HUES48 (cell line): ENCODE results near the gene TMEM184B.

Source experiments
- H3K27ac ChIP-seq: one replicate; pipeline ENCODE4 v1.7.0; 2013; ENCODE audit warnings: low read depth, low read length, inconsistent platforms
- H3K27me3 ChIP-seq: 2 replicates; pipeline ENCODE4 v1.6.1; 2013; ENCODE audit warnings: mild to moderate bottlenecking, low read length; ENCODE audit not compliant: control insufficient read depth, insufficient read depth
- H3K36me3 ChIP-seq: 2 replicates; pipeline ENCODE4 v1.6.1; 2013; ENCODE audit warnings: low read length; ENCODE audit not compliant: control insufficient read depth, insufficient read depth
- H3K4me1 ChIP-seq: 2 replicates; pipeline ENCODE4 v1.6.1; 2013; ENCODE audit warnings: mild to moderate bottlenecking, low read length; ENCODE audit not compliant: control insufficient read depth, insufficient read depth
- H3K4me3 ChIP-seq: 2 replicates; pipeline ENCODE4 v1.5.1; 2013; ENCODE audit warnings: mild to moderate bottlenecking, low read depth, low read length
- H3K9ac ChIP-seq: 2 replicates; pipeline ENCODE4 v1.6.1; 2013; ENCODE audit warnings: mild to moderate bottlenecking, low read depth, low read length, moderate library complexity
- H3K9me3 ChIP-seq: 2 replicates; pipeline ENCODE4 v1.6.1; 2013; ENCODE audit warnings: low read length; ENCODE audit not compliant: control insufficient read depth, insufficient read depth

TMEM184B gene

GRCh38 chr22:38291201-38291777 lies 18.5 kb upstream of the TMEM184B start:
- no peaks in the 10 kb centered on the region for H3K9me3 ChIP-seq
- H3K36me3 ChIP-seq = peaks cover 64% of the 10 kb centered on the region
- H3K27ac ChIP-seq = no peak overlapping the region
- no peak overlapping the region for H3K4me3 ChIP-seq
- H3K9ac ChIP-seq = no peak overlapping the region
- no peaks in the 10 kb centered on the region for H3K27me3 ChIP-seq
- H3K4me1 ChIP-seq = no peaks in the 10 kb centered on the region; the same call in 1 of the 2 replicates

DNA sequence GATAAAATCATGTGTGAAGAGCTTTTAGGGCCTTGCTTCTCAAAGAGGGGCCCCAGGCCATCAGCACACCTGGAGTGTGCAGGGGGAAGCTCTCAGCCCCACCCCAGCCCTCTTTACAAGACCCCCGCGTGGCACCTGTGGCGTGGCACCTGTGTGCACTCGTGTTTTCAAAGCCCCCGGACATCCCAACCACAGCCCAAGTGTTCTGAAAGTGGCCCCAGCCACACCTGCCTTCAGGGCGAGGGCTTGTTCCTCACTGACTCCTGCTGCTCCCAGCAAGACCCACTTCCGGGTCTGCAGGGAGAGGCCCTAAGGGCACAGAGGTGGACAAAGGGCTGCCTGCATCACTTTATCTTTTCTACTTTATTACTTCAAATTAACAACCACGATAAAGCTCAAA lies 17.5 kb upstream of the TMEM184B start:
- no peaks in the 10 kb centered on the region for H3K9me3 ChIP-seq
- H3K4me3 ChIP-seq = no peak overlapping the region
- H3K27me3 ChIP-seq = no peaks in the 10 kb centered on the region
- H3K36me3 ChIP-seq = peaks cover 54% of the 10 kb centered on the region
- no peak overlapping the region for H3K27ac ChIP-seq
- H3K9ac ChIP-seq = no peak overlapping the region
- no peaks in the 10 kb centered on the region; the same call in 1 of the 2 replicates for H3K4me1 ChIP-seq

GRCh38 chr22:38289583-38290082 lies 16.8 kb upstream of the TMEM184B start:
- H3K4me1 ChIP-seq = no peaks in the 10 kb centered on the region; the same call in 1 of the 2 replicates
- no peak overlapping the region for H3K9ac ChIP-seq
- H3K36me3 ChIP-seq = peaks cover 47% of the 10 kb centered on the region
- no peak overlapping the region for H3K4me3 ChIP-seq
- no peaks in the 10 kb centered on the region for H3K9me3 ChIP-seq
- H3K27ac ChIP-seq = no peak overlapping the region
- H3K27me3 ChIP-seq = no peaks in the 10 kb centered on the region

GRCh38 chr22:38286915-38287669 lies 14.3 kb upstream of the TMEM184B start:
- Histone ChIP-seq H3K9me3 (no peaks in the 10 kb centered on the region), H3K27ac (no peak overlapping the region), H3K9ac (no peak overlapping the region), H3K4me3 (no peak overlapping the region), H3K36me3 (peaks cover 22% of the 10 kb centered on the region), H3K27me3 (no peaks in the 10 kb centered on the region), H3K4me1 (peaks cover 4% of the 10 kb centered on the region; the same call in 1 of the 2 replicates)

GRCh38 chr22:38285018-38285417 lies 12.2 kb upstream of the TMEM184B start:
- Histone ChIP-seq H3K27me3 (no peaks in the 10 kb centered on the region), H3K9me3 (no peaks in the 10 kb centered on the region), H3K4me1 (peaks cover 4% of the 10 kb centered on the region; the same call in 1 of the 2 replicates), H3K36me3 (peaks cover 10% of the 10 kb centered on the region), H3K9ac (no peak overlapping the region), H3K4me3 (no peak overlapping the region), H3K27ac (no peak overlapping the region)

DNA sequence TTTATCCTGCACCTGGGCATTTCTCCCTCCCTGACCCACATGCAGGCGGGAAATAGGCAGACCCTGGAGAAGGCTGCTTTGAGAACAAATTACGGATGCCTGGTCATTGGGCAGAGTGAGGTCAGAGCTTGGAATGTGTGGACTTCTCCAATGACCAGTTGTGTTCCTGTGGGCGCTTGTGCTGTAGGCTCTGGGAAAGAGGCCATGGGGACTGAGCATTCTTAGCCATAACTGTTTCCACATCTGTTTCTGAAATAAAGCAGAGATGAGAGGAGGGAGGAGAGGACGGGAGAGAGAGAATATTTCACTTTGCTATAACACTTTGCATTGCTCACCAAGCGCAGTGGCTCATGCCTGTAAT lies 11.2 kb upstream of the TMEM184B start:
- Histone ChIP-seq H3K4me1 (peaks cover 4% of the 10 kb centered on the region; the same call in 1 of the 2 replicates), H3K9me3 (no peaks in the 10 kb centered on the region), H3K9ac (no peak overlapping the region), H3K27me3 (no peaks in the 10 kb centered on the region), H3K4me3 (no peak overlapping the region), H3K36me3 (peaks cover 4% of the 10 kb centered on the region; the same call in 1 of the 2 replicates), H3K27ac (peak overlapping the region; percentile 57)

- Histone ChIP-seq H3K9me3 (no peaks in the 10 kb centered on the region), H3K4me3 (no peak overlapping the region), H3K9ac (no peak overlapping the region), H3K36me3 (no peaks in the 10 kb centered on the region), H3K27ac (peak overlapping the region; percentile 20), H3K27me3 (no peaks in the 10 kb centered on the region), H3K4me1 (peaks cover 4% of the 10 kb centered on the region; the same call in 1 of the 2 replicates)
Observed at GRCh38 chr22:38282397-38282796, 9.6 kb upstream of the TMEM184B start.

- Histone ChIP-seq H3K9ac (no peak overlapping the region), H3K27ac (no peak overlapping the region), H3K4me1 (peaks cover 12% of the 10 kb centered on the region), H3K27me3 (0 out of 2 replicates have a peak, but pooled peaks cover 2% of the 10 kb centered on the region), H3K9me3 (no peaks in the 10 kb centered on the region), H3K4me3 (no peak overlapping the region), H3K36me3 (0 out of 2 replicates have a peak, but pooled peaks cover under 1% of the 10 kb centered on the region)
Observed at GRCh38 chr22:38276166-38276565, 3.4 kb upstream of the TMEM184B start.

GRCh38 chr22:38273135-38273826 lies 471 bp upstream of the TMEM184B start:
- H3K4me1 ChIP-seq = peaks cover 18% of the 10 kb centered on the region
- no peak overlapping the region; the same call in 1 of the 2 replicates for H3K9ac ChIP-seq
- H3K36me3 ChIP-seq = 0 out of 2 replicates have a peak, but pooled peaks cover 14% of the 10 kb centered on the region
- peak overlapping the region; percentile 73 for H3K4me3 ChIP-seq
- no peaks in the 10 kb centered on the region for H3K9me3 ChIP-seq
- 0 out of 2 replicates have a peak, but pooled peaks cover 2% of the 10 kb centered on the region for H3K27me3 ChIP-seq
- H3K27ac ChIP-seq = no peak overlapping the region

GRCh38 chr22:38271927-38272372 lies 860 bp downstream of the TMEM184B start:
- peak overlapping the region; percentile 66 for H3K9ac ChIP-seq
- H3K27me3 ChIP-seq = 0 out of 2 replicates have a peak, but pooled peaks cover 2% of the 10 kb centered on the region
- H3K27ac ChIP-seq = peak overlapping the region; percentile 64
- H3K4me3 ChIP-seq = peak overlapping the region; percentile 73
- H3K36me3 ChIP-seq = 0 out of 2 replicates have a peak, but pooled peaks cover 14% of the 10 kb centered on the region
- peaks cover 18% of the 10 kb centered on the region for H3K4me1 ChIP-seq
- H3K9me3 ChIP-seq = no peaks in the 10 kb centered on the region
